SHP77 treated with DMSO at 0.1 percent for 48 hours (cell line): ENCODE results near the gene KCNQ1.

ENCODE experiments used
- DNase-seq: peaks from one replicate; lab custom pipeline; 2025; lab: John Stamatoyannopoulos, UW

KCNQ1 gene

DNA sequence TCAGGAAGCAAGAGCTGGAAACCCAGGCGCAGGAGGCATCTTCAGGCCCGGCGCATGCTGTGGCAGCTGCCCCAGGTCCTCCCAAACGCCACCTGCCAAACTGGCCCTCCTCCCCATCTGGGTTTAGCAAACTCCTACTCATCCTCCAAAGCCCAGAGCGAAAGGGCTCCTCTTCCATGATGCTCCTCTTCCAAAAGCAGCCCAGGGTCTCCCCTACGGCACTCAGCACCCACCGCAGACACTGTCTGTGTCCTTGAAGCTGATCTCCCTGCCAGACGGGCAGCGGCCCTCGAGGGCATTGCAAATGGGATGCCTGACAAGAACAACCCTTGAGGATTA lies 414.9 kb downstream of the KCNQ1 start:
- DNase-seq, result no peak

DNA sequence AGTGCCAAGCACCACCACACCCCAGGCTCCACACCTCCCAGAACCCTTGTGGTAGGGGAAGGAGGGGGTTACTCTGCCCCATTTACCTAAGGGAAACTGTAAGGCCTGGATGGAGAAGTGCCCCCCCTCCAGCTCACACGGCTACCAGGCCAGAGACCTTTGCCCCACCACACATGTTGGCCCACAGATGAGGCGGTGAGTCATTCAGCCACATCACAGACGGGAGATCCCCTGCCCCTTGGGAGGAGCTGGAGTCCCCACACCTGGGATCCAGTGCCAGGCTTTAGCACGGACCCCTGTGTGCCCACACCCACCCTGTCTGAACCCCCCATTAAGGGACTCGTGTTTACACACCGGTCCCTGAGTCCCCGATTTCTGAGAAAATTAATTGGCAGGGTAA lies 415.8 kb downstream of the KCNQ1 start:
- DNase-seq, result no peak

DNA sequence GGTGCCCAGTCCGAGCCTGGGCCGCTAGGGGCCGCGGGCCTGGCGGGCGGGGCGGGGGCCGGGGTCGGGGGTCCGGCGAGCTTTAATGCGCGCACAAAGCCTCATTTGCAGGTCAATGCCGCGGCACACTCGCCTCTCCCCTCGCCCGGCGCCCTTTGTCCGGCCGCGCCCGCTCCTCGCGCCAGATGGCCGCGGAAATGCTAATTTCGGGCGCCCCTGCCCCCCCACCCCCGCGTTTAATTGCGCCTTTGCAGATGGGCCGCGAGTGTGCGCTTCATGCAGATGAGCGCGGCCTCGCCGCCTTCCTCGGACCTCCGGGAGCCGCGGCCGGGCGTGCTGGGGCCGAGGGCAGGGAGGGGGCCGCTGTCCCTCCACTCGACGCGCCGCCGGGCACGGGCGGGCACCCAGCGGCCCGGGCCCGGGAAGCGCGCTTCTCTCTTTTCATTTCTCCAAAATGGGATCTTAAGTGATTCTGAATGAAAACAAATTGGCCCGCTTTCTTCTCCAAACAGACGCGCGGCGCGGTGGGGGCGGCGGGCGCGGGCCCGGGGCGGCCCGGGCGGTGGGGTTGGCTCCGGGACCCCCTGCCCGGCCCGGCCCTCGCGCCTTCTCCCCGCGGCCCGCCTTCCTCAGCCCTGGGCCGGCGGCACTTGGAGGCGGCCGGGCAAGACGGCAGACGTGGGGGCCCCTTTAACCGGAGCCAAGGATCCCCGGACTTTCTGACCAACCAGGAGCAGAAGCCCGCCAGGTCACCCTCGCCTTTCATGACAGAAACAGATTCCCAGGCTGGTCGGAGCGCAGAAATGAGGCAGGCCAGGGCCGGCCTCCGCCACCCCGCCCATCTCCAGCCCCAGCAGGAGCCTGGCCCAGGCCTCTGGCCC lies 417.8 kb downstream of the KCNQ1 start:
- no peak for DNase-seq

DNA sequence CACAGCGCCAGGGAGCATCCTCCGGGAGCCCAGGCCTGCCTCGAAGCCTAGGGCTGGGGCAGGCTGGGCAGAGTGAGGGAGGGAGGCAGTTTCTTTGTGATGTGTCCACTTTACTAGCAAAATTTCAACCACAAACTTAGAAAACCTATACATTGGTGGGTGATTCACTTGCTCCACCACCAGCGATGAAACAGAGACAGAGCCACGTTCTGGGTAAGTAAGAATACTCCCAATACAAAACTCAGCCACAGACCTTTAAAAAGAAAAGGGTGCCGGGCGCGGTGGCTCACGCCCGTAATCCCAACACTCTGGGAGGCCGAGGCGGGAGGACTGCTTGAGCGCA lies 418.4 kb downstream of the KCNQ1 start:
- no peak for DNase-seq

DNA sequence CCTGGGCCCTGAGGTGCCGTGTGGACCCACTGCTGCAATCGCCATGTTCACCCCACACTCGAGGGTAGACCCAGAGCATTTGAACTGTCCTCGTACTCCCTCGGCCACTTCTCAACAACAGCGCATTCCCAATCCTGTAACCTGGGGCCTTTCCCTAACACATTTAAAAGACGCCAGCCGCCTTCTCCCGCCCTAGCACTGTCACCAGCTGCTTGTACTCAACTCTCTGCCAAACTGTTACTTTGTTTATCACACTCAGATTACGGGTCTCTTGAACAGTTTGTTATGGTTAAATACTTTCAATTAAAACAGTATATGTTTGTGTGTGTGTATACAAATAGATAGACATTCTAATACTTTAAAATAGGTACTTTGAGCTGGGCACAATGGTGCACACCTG lies 420.1 kb downstream of the KCNQ1 start:
- no peak for DNase-seq

DNA sequence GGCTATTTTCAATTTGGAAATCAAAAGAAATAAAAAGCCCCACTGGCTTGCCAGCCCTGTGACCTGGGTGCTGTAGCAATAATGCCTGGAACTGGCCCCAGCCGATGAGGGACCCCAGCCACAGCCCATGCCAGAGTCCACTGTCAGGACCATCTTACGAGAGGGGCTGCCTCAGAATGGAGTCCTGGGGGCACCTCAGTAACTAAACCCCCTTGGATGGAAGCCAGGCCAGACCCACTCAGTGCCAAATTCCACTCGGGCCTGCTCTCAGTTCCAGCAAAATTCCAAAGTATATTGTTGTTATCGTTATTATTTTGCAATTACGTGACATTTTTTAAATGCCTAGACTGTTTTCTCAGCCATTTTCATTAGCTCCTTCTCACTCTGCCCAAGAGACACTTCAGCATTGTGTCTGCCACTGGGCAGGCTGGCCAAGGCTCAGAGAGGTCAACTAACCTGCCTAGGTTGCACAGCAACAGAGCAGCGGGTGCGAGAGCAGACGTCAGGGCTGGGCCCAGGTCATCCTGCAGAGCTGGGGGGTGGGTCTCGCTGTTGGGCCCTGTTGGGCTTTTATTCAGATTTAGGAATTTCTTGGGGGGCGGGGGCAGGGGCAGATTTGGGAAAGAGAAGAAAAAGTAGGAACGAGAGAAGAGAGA lies 421.2 kb downstream of the KCNQ1 start:
- no peak for DNase-seq

DNA sequence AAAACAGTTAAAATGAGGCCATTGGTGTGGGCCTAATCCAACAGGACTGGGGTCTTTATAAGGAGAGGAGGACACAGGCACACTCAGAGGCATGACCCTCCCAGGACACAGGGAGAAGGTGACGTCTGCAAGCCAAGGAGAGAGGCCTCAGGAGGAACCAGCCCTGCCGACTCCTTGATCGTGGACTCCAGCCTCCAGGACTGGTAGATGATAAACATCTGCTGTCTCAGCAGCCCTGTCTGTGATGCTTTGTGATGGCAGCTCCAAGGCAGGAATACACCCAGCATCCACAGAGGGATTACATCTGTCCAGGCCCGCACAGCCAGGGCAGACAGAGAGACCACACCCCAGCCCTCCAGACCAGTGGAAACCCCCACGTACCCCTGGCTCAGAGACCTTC lies 422.3 kb downstream of the KCNQ1 start:
- DNase-seq, result no peak

DNA sequence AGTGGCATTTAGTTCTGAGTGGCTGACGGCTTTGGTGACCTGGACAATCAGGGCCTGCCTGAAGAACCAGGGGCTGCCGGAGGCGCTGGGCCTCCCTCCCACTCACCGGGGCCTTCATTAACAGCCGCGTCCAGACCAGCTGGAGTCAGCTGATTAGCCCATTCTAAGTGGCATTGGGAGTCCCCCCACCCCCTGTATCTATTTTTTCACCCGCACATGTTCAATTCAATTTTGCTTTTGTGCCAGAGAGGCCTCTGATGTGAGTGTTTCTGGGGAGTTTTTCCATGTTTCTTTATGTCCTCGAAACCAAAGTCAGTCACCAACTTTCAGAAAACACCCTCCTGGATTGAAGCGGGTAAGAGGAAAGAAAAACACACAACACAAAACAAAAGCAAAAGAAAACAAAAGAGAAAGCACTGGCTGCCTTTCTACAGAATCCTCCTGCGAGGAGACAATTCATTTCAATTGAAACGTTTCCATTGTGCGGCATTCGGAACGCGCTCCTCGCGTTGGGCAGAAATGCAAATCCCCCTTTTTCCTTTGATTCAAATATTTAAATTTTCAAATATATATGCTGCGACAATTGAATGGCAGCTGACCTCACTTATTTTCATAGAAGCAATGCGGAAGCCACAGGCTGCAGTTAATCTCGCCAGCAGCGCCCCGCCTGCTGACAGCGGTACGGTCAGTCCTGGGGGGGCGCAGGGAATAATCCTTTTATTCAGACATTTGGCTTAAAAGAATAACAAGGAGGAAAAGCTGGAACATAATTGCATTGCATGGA lies 423.1 kb downstream of the KCNQ1 start:
- DNase-seq, result no peak

DNA sequence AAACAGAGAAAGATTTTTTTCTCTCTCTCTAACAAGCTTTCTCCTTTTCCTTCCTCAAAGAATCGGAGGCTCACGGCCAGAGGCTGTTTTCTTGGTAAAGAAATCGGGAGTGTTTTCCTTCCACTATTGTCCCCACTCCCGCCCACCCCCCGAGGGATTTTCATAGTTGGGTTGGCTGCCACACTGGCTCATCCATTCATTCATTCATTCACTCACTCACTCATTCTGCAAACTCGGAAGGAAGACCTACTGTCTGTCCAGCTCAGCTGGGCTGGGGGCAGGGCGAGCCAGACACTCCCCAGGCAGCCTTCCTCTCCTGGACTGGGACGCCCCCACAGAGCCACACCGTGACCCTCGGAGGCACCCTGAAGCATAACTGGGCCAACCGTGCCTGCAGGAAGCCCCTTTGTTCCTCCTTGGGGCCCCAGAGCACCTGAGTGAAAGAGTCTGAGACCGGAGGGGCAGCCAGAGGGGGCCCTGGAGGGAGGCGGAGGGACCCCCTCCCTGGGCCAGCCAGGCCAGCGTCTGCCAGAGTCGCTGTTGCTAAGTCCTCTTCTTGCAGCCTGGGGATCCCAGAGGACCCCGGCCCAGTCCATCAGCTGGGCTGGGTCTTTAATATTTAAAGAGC lies 423.8 kb downstream of the KCNQ1 start:
- no peak for DNase-seq

DNA sequence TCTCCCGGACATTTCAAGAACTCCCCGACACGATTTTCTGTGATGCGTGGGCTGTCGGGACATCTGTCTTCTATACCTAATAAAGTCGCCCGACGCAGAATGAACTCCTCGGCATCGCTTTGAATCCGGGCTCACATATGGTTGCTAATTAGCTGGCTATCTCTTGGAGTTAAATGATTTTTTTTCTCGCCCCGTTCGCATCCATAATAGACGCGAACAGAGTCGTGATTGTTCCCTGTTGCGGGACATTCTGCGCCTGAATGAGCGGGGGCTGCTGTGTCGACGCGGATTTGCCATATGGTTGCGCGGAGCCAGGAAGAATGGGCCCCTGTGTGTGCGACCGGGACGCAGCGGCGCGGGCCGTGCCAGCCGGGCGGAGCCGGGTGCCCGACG lies 424.3 kb downstream of the KCNQ1 start:
- DNase-seq, result no peak

DNA sequence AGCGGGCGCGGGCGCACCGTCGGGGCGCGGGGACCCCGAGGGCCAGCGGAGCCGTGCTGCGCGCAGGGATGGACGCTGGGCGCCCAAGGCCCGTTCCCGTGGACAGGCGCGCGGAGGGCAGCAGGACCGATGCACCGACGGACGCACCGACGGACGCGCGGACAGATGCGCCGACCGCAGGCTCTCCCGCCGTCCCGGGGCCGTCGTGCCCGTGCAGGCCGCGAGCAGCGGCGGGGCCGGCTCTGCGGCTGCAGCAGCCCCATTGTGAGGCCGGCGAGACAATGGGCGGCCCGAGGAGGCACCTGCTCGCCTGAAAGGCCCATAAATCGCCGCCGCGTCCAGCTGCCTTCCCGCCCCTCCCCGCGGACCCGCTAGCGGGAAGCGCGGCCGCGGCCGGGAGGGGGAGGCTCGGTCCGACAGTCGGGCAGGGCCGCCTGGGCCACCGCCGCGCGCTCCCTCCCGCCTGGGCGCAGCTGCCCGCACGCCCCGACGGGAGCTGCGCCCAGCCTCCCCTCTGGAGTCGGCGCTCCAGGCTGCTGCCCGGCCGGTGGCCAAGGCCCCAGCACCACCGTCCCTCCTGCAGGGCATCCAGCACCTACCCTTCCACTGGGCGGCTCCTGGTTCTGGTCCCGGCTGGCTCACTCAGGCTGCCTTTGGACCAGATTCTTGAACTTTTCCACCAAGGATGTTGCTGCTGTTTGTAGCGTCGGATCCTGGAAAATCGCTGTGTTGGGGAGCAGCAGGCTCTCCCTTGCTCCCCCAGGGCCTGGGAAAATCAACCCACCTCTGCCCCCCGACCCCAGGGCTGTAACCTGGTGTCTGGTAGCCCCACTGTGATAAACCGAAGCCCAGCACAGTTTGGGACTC lies 425.0 kb downstream of the KCNQ1 start:
- DNase-seq, result no peak

DNA sequence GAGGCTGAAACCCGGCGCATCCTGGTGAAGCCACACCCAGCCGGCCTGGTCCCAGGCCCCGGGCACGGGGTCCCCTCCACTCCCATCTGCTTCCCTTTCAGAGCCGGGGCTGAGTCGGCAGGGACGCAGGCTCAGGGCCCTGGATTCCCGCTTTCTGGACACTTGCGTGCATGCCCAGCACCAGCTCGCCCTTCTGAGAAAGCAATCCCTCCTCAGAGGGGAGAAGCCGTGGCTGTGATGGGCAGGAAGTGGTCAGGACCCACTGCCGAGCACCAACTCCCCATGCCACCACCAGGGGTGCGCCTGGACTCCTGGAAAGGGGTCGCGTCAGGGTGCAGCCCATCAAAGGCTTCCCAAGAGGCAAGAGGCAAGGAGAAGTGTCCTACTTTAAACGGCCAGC lies 425.7 kb downstream of the KCNQ1 start:
- DNase-seq, result no peak

DNA sequence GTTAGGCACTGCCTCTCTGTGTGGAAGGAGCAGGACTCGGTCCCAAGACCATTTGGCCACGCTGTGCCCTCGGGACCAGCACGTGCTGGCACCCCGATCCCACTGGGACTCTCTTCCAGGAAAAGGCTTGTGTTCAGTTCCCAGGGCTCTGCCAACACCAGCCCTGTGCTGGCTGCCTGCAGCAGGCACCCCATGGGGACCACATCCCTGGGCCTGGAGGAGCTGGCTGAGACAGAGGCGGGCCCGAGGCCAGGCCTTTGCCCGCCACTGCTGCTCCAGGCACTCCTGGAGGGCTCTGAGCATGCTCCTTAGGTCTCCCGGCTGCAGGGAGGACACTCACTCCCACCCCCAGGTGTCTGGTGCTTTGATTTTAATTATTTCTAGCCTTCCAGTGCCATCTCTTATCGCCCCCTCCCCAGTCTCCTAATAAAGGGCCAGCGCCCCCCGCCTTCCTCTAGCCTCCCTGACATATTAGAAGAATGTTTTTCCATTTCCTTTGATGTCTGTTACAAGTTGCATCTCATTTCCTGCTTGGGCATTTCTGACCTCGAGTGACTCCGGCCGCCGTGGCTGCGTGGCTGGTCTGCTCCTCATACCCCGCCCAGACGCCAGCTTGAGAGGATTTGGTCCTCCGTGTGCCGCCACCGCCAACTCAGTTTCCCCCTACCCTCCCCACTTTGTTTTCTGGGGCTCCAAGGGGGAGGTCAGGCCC lies 426.3 kb downstream of the KCNQ1 start:
- DNase-seq, result no peak

DNA sequence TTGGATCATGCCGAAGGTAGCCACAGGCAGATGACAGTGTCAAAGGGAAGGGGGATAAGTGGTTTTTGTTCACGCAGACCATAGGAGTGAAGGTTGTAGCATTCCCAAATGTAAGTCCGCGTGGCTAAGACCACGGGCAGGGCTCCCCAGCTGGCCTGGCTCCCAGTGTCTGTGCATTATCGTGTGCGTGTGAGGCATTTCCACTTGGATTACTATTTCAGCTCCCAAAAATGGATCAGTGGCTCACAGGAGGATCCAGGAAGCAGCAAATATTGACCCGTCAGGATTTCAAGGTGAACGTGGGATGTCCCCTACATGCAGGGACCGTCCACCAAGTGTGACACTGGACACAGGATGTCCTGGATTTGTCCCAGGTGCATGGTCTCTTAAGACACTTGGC lies 430.2 kb downstream of the KCNQ1 start:
- DNase-seq, result no peak

DNA sequence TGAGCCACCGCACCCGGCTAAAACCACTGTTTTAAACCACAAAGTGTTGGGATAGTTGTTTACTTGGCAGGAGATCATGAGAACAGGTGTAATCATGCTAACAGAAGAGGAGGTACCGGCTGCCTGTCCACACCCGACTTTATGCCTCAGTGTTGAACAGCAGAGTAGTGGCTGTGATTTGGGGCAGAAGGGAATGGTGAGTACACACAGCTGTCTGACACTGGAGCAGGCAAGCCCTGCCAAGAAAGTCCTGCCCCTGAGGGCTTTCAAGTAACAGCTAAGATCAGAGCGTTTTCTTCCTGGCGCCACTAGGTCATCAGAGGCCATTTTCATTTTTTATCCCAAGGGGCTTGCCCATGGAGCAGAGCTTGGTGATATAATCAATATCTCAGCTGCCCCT lies 432.7 kb downstream of the KCNQ1 start:
- DNase-seq, result no peak

DNA sequence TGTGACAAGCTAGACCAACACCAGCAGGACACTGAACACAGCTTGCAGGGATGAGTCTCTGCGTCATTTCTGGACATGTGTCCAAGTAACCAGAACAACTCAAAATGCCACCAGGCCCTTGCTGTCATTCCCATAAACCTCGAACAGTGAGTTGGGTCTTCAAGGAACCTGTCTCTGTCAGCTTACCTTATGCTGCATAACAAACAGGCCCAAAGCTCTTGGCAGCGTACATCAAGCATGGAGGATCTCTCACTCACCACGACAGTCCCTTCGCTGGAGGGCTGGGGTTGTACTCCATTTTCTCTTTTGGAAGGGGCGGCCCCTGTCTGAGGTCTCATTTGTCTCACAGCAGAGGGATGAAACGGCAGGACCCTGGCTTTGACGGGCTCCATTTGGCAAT lies 434.0 kb downstream of the KCNQ1 start:
- no peak for DNase-seq

DNA sequence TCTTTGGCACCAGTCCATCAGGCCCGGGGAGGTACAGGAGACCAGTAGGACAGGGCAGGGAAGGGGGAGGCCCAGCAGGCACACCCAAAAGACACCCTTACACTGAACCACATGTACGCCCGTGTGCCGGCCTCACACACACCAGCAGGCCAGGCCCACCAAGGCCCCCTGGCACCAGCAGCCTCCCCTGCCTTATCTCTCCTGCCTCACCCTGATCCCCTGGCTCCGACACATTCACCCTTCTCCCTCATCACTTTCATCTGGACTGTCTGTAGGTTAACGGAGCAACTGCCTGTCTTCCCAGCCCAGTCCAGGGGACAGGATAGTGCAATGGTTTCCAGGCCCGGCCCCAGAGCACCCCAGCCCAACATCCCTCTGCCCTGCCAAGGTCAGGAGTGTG lies 435.8 kb downstream of the KCNQ1 start:
- no peak for DNase-seq

DNA sequence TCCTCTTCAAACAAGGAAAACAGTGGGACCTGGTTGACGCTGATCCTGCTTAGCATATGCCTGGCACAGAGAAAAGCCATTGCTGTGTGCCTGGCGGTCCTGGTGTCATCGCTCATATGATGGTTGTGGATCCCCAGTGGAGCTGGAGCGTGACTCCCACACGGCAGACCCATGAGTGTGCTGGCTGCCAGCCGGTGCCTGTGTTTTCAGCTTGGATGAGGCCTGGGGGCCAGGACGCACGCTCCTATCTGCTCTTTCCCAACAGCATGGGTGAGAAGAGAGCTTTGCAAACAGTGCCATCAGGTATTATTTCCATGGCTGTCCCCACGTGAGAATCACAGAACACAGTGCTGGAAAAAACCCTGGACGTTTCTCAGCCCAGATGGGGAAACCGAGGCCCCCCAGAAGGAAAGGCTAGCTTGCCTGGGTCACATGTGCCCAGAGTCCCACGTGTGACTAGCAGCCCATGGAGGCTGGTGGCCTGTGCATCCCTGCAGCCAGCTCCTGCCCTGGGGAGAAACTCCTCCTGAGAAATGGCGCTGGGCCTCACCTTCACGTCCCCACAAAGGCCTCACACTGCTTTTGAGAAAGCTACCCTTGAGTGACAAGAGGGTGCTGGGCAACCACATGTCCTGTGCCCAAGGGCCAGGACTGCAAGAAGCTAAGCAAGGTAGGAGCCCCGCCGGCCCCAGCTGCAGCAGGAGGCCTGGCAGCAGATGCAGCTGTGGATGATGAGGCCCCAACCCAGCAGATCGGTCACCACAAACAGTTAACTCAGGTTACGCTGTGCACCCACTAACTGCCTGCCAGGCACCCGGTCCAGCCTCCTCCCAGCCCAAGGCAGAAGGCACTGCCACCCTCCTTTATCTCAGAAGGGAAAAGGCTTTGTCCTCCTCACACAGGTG lies 436.5 kb downstream of the KCNQ1 start:
- no peak for DNase-seq

DNA sequence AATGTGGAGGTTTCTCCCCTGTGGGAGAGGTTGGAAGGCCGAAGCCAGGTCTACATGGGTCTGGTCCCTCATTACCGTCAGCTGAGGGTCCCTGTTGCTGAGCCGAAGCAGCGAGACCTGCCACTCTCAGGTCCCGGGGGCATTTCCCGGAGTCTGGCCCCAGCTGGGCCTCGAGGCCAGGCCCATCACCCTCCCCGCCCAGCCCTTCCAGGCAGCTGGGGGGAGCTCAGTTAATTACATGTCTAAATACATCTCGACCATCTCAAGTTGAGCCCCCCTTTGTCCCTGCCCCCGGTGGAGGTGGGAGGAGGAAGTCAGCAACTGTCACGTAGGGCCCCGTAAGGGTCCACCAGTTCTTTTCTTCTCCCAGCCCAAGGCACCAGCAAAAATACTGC lies 437.2 kb downstream of the KCNQ1 start:
- no peak for DNase-seq
